ENCODE results near the gene UBR4.

Gene UBR4

DNA sequence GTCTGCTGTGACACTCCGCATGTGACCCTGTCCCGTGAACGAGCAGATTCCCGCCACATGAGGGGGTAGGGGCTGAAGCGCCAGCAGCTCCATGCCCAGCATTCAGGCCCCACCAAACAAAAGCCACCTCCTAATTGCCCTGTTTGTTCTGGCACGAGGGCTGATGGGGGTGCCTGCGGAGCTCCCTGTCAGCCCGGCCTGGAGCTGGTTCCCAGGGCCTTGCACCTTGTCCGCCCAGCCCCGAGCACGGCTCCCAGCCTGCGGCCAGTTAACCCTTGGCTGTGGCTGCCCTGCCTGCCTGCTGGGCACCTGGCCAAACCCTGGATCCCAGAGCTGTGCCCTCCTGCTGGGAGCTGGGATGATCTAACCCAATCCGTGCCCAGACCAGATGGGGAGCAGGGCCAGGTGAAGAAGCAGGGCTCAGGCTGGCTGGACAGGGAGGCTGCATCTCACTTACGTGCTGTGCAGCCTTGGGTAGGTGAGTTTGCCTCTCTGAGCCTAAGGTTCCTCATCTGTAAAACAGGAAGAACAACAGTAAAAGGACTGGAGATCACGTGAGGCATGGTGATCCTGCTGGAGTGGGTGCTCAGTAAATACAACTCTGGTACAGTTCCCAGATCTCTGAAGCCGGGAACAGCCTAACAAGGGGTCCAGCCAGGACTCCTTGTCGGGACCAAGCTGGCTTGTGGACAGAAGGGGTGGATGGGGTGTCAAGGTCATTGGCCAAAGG, 142.7 kb downstream of the UBR4 start:
- TF ChIP-seq GATA1 (IDR thresholded peaks at IDR 0.05; ENCODE audit: low read depth, low read length) (no peak), POLR2A (IDR thresholded peaks at IDR 0.05; ENCODE audit: low read length) (no peak)
- DNase-seq: no peak

DNA sequence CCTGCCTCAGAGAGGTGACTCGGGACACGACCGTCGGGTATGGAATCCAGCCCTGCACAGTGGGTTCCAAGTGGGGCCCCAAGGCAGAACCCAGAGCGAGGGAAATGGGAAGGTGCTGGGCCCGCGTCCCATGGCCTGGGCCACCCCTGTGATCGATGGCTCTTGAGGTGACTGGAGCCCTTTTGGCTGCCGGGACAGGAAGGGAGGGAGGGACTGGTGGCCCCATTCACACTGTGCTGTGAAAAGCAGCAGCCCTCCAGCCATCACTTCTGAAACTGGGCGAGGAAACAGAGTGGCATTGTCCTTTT, 143.2 kb downstream of the UBR4 start:
- DNase-seq: no peak
- no peak for TF ChIP-seq POLR2A (IDR thresholded peaks at IDR 0.05; ENCODE audit: low read length)
- TF ChIP-seq GATA1 (IDR thresholded peaks at IDR 0.05; ENCODE audit: low read depth, low read length): no peak

DNA sequence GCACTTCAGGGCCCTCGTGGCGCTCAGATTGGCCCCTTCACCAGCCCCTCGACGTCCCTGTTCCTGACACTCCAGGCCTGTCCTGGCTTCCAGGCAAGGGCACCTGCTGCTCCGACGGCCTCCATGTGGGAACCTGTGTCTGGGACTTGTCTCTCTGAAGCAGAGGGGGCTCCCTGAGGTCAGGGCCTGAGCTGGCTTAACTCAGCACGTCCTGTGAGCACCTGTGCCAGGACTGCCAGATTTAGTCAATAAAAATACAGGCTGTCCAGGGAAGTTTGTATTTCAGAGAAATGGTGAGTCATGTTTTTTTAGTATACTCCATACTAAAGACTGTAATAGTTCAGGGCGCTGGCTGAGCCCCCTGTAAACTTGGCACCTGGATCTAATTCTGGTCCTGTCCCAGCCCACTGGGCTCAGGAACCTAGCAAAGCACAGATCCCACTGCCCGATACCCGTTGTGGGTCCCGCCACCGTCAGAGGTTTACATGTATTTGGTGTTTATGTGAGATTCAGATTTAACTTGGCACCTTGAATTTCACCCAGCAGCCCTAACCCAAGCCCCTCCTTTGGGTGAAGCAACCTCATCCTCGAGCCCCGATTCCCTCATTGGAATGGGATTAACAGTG, 143.7 kb downstream of the UBR4 start:
- TF ChIP-seq GATA1 (IDR thresholded peaks at IDR 0.05; ENCODE audit: low read depth, low read length): no peak
- no peak for TF ChIP-seq POLR2A (IDR thresholded peaks at IDR 0.05; ENCODE audit: low read length)
- no peak for DNase-seq

DNA sequence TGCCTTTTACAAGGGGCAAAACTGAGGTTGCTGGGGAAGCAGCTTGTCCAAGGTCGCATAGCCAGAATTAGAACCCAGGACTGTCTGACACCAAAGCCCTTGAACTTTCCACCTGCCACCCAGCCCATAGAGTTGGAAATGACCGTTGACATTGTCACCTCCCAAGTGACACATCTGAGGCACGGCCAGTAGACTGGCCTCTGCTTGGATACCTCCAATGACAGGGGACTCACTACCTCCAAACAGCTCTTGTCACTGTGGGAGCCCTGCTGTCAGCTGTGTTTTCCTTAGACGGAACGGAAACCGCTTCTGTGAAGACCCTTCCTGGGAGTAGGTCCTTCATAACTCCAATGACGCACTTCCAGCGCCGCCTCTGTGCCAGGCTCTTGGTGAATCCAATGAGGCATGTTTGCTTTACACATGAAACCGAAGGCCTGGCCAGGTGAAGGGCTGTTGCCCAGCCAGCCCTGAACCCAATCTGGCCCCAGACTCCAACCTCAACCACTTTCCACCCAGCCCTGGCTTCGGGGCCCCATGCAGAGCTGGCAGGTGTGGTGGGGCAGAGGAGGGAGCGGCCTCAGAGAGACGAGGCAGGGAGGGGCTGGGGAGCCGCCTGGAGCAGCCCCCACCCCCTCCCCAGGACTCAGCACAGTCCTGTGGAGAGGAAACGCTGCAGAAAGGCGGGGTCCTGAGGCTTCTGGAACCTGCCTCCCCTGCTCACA, 144.4 kb downstream of the UBR4 start:
- TF ChIP-seq POLR2A (IDR thresholded peaks at IDR 0.05; ENCODE audit: low read length) (no peak), GATA1 (IDR thresholded peaks at IDR 0.05; ENCODE audit: low read depth, low read length) (no peak)
- no peak for DNase-seq

DNA sequence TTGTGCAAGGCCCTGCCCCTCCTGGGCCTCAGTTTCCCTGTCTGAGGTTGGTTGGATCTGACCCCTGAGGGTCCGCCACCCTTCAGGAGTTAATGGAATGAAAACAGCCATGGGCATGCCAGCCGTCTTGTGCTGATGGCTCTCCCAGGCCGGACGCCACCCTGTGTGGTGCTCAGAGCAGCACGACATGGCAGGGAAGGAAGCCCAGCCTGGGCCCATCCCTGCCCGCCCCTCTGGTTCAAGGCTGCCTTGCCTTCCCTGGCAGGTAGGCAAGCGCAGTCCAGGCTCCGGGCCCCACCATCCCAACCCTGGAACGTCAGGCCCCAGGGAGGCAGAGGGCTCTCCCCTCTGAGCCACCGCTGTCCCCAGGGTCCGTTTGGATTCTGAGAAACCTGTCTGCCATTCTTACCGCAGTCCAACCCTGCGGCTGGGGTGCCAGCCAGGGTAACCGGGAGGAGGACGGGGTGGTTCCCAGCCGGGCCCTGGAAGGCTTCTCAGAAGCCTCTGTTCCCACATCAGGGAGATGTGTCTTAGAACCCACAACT, 145.1 kb downstream of the UBR4 start:
- TF ChIP-seq GATA1 (IDR thresholded peaks at IDR 0.05; ENCODE audit: low read depth, low read length) (no peak), POLR2A (IDR thresholded peaks at IDR 0.05; ENCODE audit: low read length) (no peak)
- no peak for DNase-seq

DNA sequence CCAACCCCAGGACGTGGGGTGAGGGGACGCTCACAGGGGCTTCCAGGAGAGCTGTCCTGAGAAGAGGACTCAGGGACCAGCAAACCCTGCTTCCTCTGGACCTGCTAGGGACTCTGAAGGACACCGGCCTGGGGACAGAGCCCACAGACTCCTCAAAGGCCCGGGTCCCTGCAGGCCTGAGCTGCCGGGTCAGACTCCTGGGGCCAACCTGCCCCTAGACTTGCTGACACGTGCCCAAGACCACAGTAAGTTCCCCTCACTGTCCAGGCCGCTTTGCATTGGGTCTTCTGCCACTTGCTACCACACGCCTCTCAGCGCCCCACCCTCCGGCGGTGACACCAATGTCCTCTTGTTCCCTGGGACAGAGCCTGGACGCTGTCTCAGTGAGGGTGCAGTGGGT, 146.9 kb downstream of the UBR4 start:
- TF ChIP-seq POLR2A (IDR thresholded peaks at IDR 0.05; ENCODE audit: low read length) (no peak), GATA1 (IDR thresholded peaks at IDR 0.05; ENCODE audit: low read depth, low read length) (no peak)
- DNase-seq: no peak

DNA sequence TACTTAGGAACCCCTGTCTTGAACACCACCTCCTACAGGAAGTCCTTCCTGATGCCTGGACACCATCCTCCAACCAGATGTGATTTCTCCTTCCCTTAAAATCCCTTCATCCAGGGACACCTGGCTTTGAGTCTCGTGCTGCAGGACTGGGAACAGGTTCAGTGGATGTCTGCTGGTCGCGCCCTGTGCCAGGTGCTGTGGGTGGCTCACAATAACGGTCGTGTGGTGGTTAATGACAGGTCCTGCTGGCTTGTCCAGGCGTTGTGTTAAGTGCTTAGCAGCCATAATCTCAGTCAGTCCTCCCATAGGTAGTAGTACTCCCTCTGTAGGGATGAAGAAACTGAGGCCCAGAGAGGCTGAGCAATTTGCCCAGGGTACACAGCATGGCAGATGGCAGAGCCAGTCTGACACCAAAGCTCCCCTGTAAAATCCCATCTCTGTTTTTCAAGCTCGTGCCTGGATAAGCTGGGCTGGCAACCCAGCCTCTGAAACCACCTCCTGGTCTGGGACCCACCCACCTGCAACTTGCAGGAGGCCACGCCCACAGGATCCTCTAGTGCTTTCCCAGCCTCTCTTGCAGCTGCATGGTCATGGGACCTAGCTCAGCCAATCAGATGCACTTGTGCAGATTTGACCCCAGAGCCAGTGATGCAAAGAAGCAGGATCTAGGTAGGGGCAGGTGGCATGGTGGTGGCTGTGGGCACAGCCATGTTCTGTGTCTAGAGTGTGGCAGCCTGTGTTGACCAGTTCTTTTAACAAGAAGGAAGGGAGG, 147.6 kb downstream of the UBR4 start:
- peak; percentile 24 to 25 for DNase-seq
- TF ChIP-seq POLR2A (IDR thresholded peaks at IDR 0.05; ENCODE audit: low read length) (no peak), GATA1 (IDR thresholded peaks at IDR 0.05; ENCODE audit: low read depth, low read length) (no peak)

DNA sequence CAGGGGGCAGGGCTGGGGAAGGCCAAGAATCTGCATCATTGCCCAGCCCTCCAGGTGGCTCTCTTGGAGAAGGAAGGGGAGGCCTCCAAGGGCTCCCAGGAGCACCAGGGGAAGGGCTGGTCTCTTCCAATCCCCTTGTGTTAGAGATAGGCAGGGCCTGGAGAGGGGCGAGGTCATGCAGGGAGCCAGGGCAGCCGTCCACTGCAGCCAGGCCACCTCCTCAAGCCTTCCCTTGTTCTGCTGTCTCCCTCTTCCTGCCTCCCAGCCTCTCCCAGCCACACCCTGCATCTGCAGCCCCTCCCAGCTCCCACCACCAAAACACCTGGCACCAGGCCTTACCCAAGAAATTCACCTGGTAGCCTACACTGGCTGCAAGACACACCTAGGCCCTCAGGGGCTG, 148.3 kb downstream of the UBR4 start:
- TF ChIP-seq POLR2A (IDR thresholded peaks at IDR 0.05; ENCODE audit: low read length) (no peak), GATA1 (IDR thresholded peaks at IDR 0.05; ENCODE audit: low read depth, low read length) (no peak)
- DNase-seq: no peak

DNA sequence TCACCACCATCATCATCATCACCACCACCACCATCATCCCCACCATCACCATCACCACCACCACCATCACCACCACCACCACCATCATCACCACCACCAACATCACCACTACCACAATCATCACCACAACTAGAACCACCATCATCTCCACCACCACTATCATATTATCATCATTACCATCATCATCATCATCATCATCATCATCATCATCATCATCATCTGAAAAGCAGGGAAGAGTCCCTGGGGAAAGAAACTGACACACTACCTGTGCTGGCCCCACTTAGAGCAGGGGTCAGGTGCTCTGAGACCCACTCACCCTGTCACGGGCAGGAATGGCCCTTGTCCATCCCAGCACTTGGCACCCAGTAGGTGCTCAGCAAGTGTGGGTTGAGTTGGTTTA, 148.7 kb downstream of the UBR4 start:
- no peak for DNase-seq
- no peak for TF ChIP-seq GATA1 (IDR thresholded peaks at IDR 0.05; ENCODE audit: low read depth, low read length)
- TF ChIP-seq POLR2A (IDR thresholded peaks at IDR 0.05; ENCODE audit: low read length): no peak

DNA sequence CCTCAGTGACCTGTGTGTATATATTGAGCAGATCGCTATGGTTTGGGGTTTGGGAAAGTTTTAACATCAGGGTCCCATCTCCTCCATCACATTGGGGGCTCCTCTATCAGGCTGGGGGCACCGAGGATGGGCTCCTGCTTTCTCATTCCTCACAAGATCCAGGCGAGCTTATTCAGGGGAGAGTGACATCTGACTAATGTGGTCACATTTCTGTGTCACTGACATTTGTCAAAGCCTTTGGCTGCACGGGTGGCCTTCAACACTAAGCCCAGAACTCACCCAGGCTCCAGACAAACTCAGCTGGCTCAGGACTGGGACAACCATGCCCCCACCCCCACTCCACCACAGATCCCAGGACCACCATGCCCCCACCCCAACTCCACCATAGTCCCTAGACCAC, 150.3 kb downstream of the UBR4 start:
- DNase-seq: no peak
- TF ChIP-seq POLR2A (IDR thresholded peaks at IDR 0.05; ENCODE audit: low read length) (no peak), GATA1 (IDR thresholded peaks at IDR 0.05; ENCODE audit: low read depth, low read length) (no peak)

DNA sequence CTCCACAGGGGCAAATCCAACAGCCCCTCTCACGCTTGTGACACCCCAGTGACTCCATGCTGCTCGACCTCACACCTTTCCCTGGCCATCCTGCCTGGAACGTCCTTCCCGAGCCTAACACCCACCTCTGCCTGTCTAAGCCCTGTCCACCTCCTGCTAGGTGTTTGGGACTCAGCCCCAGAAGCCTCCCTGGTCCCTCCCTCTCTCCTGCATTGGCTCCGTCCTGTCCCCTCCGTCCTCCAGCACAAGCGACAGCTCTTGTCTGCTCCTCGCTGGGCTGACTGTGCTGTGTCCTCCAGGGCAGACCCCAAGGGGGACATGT, 151.6 kb downstream of the UBR4 start:
- DNase-seq: no peak
- TF ChIP-seq POLR2A (IDR thresholded peaks at IDR 0.05; ENCODE audit: low read length): no peak
- TF ChIP-seq GATA1 (IDR thresholded peaks at IDR 0.05; ENCODE audit: low read depth, low read length): no peak

DNA sequence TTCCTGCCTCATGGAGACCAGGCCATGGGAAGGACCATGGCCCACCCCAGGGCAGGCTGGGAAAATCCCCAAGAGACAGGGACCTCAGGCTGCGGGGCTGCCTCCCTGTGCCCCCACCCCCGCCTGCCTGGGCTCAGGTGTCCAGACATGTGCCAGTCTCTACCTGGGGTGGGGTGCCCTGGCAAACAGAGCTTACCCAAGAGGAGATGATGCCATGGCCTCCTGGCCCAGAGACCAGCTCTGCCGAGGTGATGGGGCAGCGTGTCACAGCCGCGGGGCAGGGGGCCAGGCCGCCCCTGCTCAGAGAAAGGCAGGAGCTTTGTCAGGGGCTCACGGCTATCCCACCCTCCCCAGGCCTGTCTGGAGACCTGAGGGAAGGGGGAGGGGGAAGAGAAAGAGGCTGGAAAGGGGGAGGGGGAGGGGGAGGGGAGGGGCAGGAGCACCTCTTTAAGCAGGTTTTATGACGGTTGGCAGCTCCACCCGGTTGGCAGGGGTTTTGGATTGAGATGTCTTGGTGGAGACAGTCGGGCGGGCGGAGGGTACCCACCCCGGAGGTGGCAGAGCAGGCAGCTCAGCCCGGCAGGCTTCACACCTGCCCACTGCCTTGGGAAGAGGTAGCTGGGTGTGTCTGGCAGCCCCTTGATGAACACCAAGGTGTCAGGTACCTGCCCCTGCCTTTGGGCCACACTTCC, 152.1 kb downstream of the UBR4 start:
- TF ChIP-seq POLR2A (IDR thresholded peaks at IDR 0.05; ENCODE audit: low read length) (no peak), GATA1 (IDR thresholded peaks at IDR 0.05; ENCODE audit: low read depth, low read length) (no peak)

DNA sequence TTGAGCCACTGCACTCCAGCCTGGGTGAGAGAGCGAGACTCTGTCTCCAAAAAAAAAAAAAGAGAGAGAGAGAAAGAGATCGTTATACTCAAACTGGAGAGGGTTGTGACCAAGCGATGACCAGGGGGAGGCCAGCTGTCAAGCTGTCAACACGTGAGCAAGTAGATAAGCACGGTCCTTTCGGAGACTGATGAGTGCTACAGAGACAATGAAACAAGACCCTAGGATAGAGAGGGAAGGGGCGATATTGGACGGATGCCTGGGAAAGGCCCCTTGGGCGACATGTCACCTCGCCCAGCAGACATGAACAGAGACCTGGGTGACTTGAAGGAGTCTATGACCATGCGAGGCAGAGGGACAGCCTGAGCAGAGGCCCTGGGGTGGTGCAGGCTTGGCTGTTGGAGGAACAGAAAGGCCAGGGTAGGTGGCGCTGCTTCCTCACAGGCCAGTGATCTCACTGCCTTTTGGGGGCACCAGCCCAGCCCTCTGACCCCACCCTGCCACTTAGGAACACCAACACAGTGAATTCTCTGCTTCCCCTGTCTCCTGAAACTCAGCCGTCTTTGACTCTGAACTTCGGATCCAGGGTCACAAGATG, 152.8 kb downstream of the UBR4 start:
- TF ChIP-seq POLR2A (IDR thresholded peaks at IDR 0.05; ENCODE audit: low read length) (no peak), GATA1 (IDR thresholded peaks at IDR 0.05; ENCODE audit: low read depth, low read length) (no peak)
- DNase-seq: no peak

More for the DNA sequence above, 152.1 kb downstream of the UBR4 start:
- DNase-seq: no peak
